ENCODE data around the gene MYH14.

The MYH14 gene

DNA sequence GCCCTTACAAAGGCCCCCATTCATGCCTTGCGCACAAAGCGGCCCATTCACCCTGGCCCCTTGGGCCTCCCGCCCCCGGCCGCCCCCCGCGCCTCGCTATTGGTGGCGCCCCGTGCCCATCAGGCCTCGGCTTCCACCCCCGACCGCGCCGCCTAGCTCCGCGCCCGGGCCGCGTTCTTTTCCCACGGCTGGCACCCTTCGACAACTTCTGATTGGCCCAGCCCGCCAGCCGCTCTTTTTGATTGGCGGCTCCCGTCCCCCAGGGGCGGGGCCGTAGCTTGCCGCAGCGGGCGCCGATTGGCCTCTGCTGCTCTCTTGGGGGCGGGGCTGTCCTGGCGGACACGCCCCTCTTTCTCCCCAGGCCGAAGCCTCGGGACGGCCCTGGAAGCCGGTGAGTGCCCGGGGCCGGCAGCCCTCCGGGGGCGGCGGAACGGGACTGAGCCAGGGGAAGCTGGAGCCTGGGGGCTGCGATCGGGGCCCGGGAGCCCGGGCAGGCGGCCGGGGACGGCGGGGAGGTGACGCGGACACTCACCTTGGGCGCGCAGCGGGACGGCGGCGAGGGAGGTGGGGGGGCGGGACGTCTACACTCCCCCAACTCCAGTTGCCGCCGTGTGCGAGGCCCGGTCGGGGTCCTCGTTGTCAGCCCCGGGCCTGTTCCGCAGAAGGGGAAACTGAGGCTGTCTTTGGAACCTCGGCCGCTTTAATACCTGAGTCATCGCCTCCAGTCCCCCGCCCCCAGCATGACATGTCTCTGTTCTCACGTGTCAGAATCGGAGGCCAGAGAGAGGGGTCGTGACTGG lies at the start of gene MYH14:
Gene MYH14 (plus strand): TSS at position 342 of the 800 bp plus-strand sequence. CDS start 6,744 bp downstream, outside the sequence.
- peak; percentile 50 for DNase-seq (ENCODE audit: low spot score)

- no peak for DNase-seq (ENCODE audit: low spot score)
Observed at GRCh38 chr19:50154529-50154928, 48.9 kb upstream of the MYH14 start.

DNA sequence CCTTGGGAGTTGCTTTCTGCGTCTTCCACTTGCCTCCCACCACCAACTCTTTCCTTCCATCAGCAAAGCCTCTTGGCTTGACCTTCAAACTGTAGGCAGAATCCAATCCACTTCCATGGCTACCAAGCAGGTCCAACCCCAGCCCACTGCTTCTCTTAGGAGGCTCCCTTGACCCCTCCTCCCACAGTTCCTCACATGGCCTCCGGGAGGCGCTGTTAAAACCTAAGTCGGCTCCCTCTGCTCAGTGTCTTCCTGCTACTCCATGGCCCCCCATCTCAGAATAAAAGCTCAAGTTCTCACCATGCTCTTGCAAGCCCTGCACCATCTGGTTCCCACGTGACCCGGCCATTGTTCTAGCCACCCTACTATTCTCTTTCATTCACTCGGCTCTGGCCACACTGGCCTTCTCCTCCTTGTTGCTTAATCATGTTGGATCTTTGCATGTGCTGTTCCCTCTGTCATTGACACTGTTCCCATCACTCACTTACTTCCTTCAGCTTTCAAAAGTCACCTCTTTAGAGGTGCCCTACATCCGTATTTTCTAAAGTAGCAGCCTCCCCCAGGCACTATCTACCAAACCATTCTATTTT lies 47.8 kb upstream of the MYH14 start:
- DNase-seq (ENCODE audit: low spot score): no peak

GRCh38 chr19:50158577-50158976 lies 44.8 kb upstream of the MYH14 start:
- no peak for DNase-seq (ENCODE audit: low spot score)

DNA sequence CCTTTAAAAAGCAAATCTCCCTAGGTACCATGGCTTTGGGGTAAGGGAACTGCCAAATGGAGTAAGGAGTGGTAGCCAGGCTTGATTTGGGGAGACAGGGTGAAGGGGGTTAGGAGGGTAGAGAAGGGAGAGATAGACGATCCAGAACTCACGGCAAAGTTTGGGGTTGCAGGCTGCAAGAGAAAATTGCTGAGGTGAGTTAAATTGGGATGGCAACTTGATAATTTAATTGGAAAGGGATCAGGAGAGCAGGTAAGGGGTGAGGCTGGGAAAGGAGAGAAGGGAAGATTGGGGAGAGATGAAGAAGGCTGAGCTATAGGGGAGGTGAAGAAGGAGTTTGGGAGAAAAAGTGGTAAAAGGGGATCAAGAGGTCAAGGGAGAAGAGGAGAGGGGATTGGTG lies 44.3 kb upstream of the MYH14 start:
- DNase-seq (ENCODE audit: low spot score): no peak

DNA sequence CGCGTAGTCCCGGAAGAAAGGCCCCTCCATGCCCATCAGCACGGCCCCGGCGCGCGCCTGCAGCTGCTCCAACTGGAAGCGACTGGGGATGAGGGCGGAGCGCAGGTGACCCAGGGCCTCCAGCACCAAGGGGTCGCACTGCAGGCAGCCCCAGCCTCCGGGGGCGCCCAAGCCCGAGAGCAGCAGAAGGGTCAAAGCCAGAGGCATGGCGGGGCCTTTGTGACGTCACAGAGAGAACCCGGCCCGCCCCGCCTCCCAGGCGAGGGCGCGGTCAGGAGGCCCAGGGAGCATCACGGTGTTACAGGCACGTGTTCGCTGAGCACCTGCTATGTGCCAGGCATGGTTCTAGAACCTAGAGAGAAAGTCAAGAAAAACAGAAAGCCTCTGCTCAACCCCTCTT lies 40.4 kb upstream of the MYH14 start, which contains the start of gene IZUMO2:
Gene IZUMO2 (minus strand): TSS at position 294 of the 400 bp plus-strand sequence. CDS start 87 bp downstream, at position 207.
- DNase-seq (ENCODE audit: low spot score): no peak

DNA sequence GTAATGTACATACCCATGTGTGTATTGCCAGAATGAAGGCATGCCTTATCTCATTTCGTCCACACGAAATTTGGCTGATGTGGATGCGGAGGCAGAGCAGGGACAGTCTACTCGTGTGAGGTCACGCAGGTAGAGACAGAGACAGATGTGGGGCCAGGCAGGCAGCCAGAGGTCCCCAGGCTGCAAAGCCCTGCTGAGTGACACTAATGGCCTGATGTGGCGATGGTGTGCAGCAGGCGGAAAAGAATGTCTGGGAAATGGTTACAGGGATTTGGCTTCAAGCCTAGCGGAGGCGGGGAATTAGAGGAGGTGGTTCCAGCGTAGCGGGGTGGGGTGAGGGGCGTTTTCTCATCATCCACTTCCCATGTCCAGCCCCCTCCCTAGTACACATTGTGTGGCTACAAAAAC lies 36.1 kb upstream of the MYH14 start:
- no peak for DNase-seq (ENCODE audit: low spot score)

DNA sequence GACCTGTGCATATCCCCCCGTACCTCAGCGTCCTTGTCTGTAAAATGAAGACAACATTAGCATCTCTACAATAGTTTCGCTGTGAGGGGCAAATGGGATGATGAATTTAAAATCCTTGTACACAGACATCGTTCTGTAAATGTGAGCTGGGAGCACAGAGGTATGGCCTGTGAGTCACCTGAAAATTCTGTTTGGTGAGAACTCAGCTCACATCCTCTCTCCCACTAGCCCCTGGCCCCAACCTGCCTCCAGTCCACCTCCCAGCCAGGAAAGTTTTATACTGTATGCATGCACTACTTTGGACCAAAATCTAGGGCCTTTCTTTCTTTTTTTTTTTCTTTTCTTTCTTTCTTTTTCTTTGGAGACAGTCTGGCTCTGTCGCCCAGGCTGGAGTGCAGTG lies 31.7 kb upstream of the MYH14 start:
- DNase-seq (ENCODE audit: low spot score): no peak

DNA sequence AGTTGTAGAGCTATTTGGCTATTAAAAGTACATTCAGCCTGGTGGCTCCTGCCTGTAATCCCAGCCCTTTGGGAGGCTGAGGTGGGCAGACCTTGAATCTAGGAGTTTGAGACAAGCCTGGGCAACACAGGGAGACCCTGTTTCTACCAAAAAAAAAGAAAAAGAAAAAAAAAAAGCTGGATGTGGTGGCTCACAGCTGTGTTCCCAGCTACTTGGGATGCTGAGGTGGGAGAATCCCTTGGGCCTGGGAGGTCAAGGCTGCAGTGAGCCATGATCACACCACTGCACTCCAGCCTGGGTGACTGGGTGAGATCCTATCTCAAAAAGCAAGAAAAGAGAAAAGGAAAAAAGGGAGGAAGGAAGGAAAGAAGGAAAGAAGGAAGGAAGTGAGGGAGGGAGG lies 30.7 kb upstream of the MYH14 start:
- DNase-seq (ENCODE audit: low spot score): no peak

DNA sequence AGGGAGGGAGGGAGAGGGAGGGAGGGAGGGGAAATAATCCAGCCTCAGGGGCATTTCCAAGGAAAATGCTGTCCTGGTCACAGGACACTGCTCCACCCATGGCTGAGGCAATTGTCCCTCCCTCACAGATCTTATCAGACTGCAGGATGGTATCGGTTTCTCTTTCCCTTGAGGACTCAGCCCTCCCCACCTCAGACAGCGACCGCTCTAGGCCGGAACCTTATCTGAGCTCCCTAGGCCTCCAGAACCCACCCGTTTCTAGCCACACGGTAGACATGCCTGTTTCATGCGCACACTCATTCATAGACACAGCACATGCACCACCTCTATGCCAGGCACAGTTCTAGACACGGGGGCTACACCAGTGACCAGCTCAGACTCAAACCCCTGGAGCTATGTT lies 30.3 kb upstream of the MYH14 start:
- DNase-seq (ENCODE audit: low spot score): no peak

- no peak for DNase-seq (ENCODE audit: low spot score)
Observed at GRCh38 chr19:50174100-50174793, 29.2 kb upstream of the MYH14 start.

DNA sequence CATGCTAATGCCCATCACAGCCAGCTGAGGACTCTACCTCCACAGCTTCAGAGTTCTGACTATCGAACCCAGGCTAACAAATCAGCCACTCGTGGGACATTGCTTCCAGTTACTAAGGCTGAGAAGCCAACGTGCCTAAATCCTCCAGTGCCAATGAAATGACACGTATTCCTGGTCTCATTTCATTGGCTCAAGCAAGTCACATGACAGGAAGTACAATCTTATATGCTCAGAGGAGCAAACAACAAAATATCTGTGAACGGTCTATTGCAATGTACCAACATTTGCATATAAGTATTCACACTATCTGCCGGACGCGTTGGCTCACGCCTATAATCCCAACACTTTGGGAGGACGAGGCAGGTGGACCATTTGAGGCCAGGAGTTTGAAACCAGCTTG lies 27.5 kb upstream of the MYH14 start:
- DNase-seq (ENCODE audit: low spot score): no peak

GRCh38 chr19:50176775-50177174 lies 26.6 kb upstream of the MYH14 start:
- no peak for DNase-seq (ENCODE audit: low spot score)

GRCh38 chr19:50178320-50178719 lies 25.1 kb upstream of the MYH14 start:
- DNase-seq (ENCODE audit: low spot score): no peak

- DNase-seq (ENCODE audit: low spot score): no peak
Observed at GRCh38 chr19:50178859-50179537, 24.4 kb upstream of the MYH14 start.

- DNase-seq (ENCODE audit: low spot score): no peak
Observed at GRCh38 chr19:50181121-50181520, 22.3 kb upstream of the MYH14 start.

- DNase-seq (ENCODE audit: low spot score): no peak
Observed at GRCh38 chr19:50184196-50184595, 19.2 kb upstream of the MYH14 start.

DNA sequence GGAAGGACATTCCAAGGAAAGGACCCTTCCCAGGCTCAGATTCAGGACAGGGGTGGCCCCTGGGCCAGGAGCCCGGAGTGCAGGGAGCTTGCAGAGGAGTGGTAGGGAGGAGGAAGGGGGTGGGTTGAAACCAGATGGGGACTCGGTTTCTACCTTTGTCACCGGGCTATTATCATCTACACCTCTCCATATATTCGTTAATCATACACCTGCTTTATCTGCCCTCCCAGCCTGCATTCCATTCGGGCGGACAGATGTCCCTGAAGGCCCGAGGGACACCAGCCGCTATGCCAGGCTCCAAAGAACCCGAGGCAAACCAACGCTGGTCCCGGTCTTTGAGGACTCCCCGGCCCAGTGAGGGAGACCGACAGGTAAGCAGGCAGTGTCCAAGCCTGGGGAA lies 15.5 kb upstream of the MYH14 start:
- no peak for DNase-seq (ENCODE audit: low spot score)

GRCh38 chr19:50189331-50189730 lies 14.1 kb upstream of the MYH14 start:
- no peak for DNase-seq (ENCODE audit: low spot score)

DNA sequence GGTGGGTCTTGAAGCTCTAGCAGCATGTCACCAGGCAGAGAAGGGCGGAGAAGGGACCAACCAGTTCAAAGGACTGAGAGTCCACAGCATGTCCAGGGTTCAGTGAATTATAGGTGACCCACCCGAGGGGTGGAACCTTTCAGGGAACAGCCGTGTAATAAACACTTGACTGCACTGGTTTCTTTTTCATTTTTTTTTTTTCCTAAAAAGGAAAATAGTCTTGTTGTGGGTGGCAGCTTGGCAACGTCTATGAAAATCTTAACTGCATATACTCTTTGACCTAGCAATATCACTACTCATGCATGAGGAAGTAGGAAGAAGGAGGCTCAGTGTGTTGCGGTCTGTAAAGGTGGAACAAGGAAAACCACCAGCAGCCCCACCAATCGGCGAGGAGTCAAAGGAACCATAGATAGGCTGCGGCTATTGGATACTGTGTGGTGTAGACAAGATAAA lies 13.0 kb upstream of the MYH14 start:
- DNase-seq (ENCODE audit: low spot score): no peak

GRCh38 chr19:50191216-50191615 lies 12.2 kb upstream of the MYH14 start:
- DNase-seq (ENCODE audit: low spot score): no peak

- DNase-seq (ENCODE audit: low spot score): no peak
Observed at GRCh38 chr19:50192463-50193211, 10.8 kb upstream of the MYH14 start.

Data from GM03348 (cell line).